Measurements from ENCODE around the gene QPCTL.
A peak's percentile ranks its signal among the peaks of the same experiment; 100 is the strongest.

The QPCTL gene

DNA sequence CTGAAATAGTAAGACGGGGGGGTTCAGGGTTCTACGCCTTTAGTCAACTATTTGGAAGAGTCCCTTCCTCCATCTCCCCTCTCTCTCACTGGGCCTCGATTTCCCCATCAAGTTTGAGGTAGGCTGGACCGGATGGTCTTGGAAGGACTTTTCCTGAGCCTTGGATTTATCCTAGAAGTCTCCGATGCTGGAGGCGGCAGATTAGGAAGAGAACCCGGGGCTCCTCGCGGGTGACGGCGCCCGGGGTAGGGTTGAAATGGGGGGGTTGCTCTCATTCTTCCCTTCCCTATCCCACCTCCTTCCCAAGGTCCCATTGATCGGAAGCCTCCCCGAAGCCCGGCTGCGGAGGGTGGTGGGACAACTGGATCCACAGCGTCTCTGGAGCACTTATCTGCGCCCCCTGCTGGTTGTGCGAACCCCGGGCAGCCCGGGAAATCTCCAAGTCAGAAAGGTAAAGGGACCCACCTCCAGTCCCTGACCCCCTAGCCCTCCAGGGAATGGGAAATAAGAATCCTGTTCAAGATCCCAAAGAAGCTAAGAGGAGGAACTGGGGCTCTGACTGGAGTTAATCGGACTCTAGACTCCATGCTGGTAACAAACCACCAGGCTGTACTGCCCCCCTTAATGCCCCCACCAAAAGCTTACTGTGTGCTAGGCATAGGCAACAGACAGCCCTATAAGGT, 781 bp downstream of the QPCTL start:
- peak; percentile 73 for DNase-seq (ENCODE audit: low spot score)
- TF ChIP-seq, protein P1, sequence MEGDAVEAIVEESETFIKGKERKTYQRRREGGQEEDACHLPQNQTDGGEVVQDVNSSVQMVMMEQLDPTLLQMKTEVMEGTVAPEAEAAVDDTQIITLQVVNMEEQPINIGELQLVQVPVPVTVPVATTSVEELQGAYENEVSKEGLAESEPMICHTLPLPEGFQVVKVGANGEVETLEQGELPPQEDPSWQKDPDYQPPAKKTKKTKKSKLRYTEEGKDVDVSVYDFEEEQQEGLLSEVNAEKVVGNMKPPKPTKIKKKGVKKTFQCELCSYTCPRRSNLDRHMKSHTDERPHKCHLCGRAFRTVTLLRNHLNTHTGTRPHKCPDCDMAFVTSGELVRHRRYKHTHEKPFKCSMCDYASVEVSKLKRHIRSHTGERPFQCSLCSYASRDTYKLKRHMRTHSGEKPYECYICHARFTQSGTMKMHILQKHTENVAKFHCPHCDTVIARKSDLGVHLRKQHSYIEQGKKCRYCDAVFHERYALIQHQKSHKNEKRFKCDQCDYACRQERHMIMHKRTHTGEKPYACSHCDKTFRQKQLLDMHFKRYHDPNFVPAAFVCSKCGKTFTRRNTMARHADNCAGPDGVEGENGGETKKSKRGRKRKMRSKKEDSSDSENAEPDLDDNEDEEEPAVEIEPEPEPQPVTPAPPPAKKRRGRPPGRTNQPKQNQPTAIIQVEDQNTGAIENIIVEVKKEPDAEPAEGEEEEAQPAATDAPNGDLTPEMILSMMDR (IDR thresholded peaks at IDR 0.05; ENCODE audit: extremely low read depth, missing control alignments) = peak; percentile 91

- TF ChIP-seq, protein P1 (IDR thresholded peaks at IDR 0.05; ENCODE audit: extremely low read depth, missing control alignments) = no peak
- no peak for DNase-seq (ENCODE audit: low spot score)
These were observed 9.2 kb downstream of the QPCTL start for GRCh38 chr19:45701676-45702075.

DNA sequence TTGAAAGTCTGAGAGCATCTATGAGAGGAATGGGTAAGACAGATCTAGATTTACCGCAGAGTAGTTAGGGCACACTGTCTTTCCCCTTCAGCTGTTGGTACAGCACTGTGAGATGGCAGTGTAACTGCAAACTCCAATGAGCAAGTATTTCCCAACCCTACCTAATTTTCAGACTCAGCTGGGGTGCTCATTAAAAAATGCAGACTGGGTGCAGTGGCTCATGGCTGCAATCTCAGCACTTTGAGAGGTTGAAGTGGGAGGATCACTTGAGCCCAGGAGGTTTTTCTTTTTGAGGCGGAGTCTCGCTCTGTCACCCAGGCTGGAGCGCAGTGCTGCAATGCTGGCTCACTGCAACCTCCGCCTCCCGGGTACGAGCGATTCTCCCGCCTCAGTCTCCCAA, 12.6 kb downstream of the QPCTL start:
- TF ChIP-seq, protein P1 (IDR thresholded peaks at IDR 0.05; ENCODE audit: extremely low read depth, missing control alignments) = no peak

DNA sequence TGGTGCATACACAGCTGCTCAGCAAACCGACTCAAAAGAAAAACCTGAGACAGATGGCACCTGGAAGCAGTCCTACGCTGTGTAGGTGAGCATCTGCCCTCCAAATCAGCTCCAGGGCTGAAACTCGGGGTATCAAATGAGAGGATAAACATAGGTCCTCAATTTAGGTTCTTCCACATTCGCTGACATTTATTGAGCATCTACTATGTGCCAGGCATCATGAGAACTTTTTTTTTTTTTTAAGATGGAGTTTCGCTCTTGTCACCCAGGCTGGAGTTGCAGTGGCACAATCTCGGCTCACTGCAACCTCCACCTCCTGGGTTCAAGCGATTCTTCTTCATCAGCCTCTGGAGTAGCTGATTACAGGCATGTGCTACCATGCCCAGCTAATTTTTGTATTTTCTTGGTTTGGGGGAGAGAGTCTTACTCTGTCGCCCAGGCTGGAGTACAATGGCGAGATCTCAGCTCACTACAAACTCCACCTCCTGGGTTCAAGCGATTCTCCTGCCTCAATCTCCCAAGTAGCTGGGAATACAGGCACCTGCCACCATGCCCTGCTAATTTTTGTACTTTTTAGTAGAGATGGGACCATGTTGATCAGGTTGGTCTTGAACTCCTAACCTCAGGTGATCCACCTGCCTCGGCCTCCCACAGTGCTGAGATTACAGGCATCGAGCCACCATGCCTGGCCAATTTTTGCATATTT, 13.4 kb downstream of the QPCTL start:
- no peak for DNase-seq (ENCODE audit: low spot score)
- TF ChIP-seq, protein P1 (IDR thresholded peaks at IDR 0.05; ENCODE audit: extremely low read depth, missing control alignments) = no peak

More for the DNA sequence above, 12.6 kb downstream of the QPCTL start:
- no peak for DNase-seq (ENCODE audit: low spot score)

- DNase-seq (ENCODE audit: low spot score) = no peak
- TF ChIP-seq, protein P1 (IDR thresholded peaks at IDR 0.05; ENCODE audit: extremely low read depth, missing control alignments) = no peak
These were observed 18.1 kb downstream of the QPCTL start for GRCh38 chr19:45710356-45711130.

- TF ChIP-seq, protein P1 (IDR thresholded peaks at IDR 0.05; ENCODE audit: extremely low read depth, missing control alignments) = no peak
- no peak for DNase-seq (ENCODE audit: low spot score)
These were observed 19.6 kb downstream of the QPCTL start for GRCh38 chr19:45711851-45712698.

Measured in GM20000 (cell line).